Muscle layer of duodenum (tissue), 2 donors: ENCODE data around the gene SPNS2.

Source experiments
- H3K27ac ChIP-seq: one replicate; pipeline ENCODE4 v1.7.0; 2013; ENCODE audit warnings: mild to moderate bottlenecking, low read length
- H3K27me3 ChIP-seq: one replicate; pipeline ENCODE4 v1.7.0; 2013; ENCODE audit warnings: low read depth, mild to moderate bottlenecking, control low read depth, low read length
- H3K36me3 ChIP-seq, 2 donors: one replicate each; pipeline ENCODE4 v1.7.0; 2013; ENCODE audit warnings: low read length in 2 of 2, control low read depth in 1 of 2, mild to moderate bottlenecking in 1 of 2; ENCODE audit not compliant: insufficient read depth in 2 of 2, control insufficient read depth in 1 of 2
- H3K4me1 ChIP-seq, 2 donors: one replicate each; pipeline ENCODE4 v1.7.0; 2013; ENCODE audit warnings: low read length in 2 of 2, mild to moderate bottlenecking in 2 of 2, control low read depth in 1 of 2, moderate library complexity in 1 of 2; ENCODE audit not compliant: insufficient read depth in 2 of 2, control insufficient read depth in 1 of 2
- H3K4me3 ChIP-seq, 2 donors: one replicate each; pipeline ENCODE4 v1.7.0; 2013; ENCODE audit warnings: low read length in 2 of 2, low read depth in 1 of 2, mild to moderate bottlenecking in 1 of 2
- H3K9me3 ChIP-seq, 2 donors: one replicate each; pipeline ENCODE4 v1.7.0; 2013; ENCODE audit warnings: low read length in 2 of 2, control low read depth in 1 of 2, mild to moderate bottlenecking in 1 of 2; ENCODE audit not compliant: control insufficient read depth in 1 of 2
- donor health status: healthy.

SPNS2 gene

GRCh38 chr17:4498461-4499397 lies at the start of gene SPNS2:
Gene SPNS2, plus strand, starts transcription at chr17:4498881. Its CDS starts 167 bp downstream, at chr17:4499048.
- H3K4me1 ChIP-seq, result peaks cover 0 to 25% of the 10 kb centered on the region in 2 donors
- H3K27me3 ChIP-seq, result peaks cover 10% of the 10 kb centered on the region
- H3K9me3 ChIP-seq, result no peaks in the 10 kb centered on the region
- H3K36me3 ChIP-seq, result no peaks in the 10 kb centered on the region
- peak within 1 kb of the TSS; percentile 41 to 73 for H3K4me3 ChIP-seq
- no peak within 1 kb of the TSS for H3K27ac ChIP-seq

- no peaks in the 10 kb centered on the region for H3K9me3 ChIP-seq
- no peaks in the 10 kb centered on the region for H3K27me3 ChIP-seq
- H3K27ac ChIP-seq, result no peak overlapping the region
- no peak overlapping the region for H3K4me3 ChIP-seq
- peaks cover 0 to 3% of the 10 kb centered on the region in 2 donors for H3K4me1 ChIP-seq
- no peaks in the 10 kb centered on the region for H3K36me3 ChIP-seq
These were observed 48.9 kb upstream of the SPNS2 start for GRCh38 chr17:4449736-4450135.

GRCh38 chr17:4450710-4451316 lies 47.9 kb upstream of the SPNS2 start:
- Histone ChIP-seq H3K36me3 (no peaks in the 10 kb centered on the region), H3K4me3 (no peak overlapping the region), H3K9me3 (no peaks in the 10 kb centered on the region), H3K27me3 (no peaks in the 10 kb centered on the region), H3K27ac (no peak overlapping the region), H3K4me1 (no peaks in the 10 kb centered on the region)

- H3K27ac ChIP-seq, result no peak overlapping the region
These were observed 44.7 kb upstream of the SPNS2 start for GRCh38 chr17:4453812-4454591.

GRCh38 chr17:4460661-4461060 lies 38.0 kb upstream of the SPNS2 start:
- Histone ChIP-seq H3K27ac (no peak overlapping the region), H3K36me3 (no peaks in the 10 kb centered on the region), H3K4me1 (no peaks in the 10 kb centered on the region), H3K4me3 (no peak overlapping the region), H3K27me3 (no peaks in the 10 kb centered on the region), H3K9me3 (peaks cover 4 to 7% of the 10 kb centered on the region in 2 donors)

More at GRCh38 chr17:4453812-4454591, 44.7 kb upstream of the SPNS2 start:
- Histone ChIP-seq H3K4me3 (no peak overlapping the region), H3K4me1 (no peaks in the 10 kb centered on the region), H3K36me3 (no peaks in the 10 kb centered on the region), H3K27me3 (no peaks in the 10 kb centered on the region), H3K9me3 (no peaks in the 10 kb centered on the region)

- no peaks in the 10 kb centered on the region for H3K27me3 ChIP-seq
- H3K36me3 ChIP-seq, result no peaks in the 10 kb centered on the region
- peaks cover 4 to 7% of the 10 kb centered on the region in 2 donors for H3K9me3 ChIP-seq
- no peak overlapping the region for H3K4me3 ChIP-seq
- H3K4me1 ChIP-seq, result no peaks in the 10 kb centered on the region
- H3K27ac ChIP-seq, result no peak overlapping the region
These were observed 34.7 kb upstream of the SPNS2 start for GRCh38 chr17:4463818-4464476.

- Histone ChIP-seq H3K27ac (no peak overlapping the region), H3K4me1 (no peaks in the 10 kb centered on the region), H3K4me3 (no peak overlapping the region), H3K9me3 (no peaks in the 10 kb centered on the region), H3K27me3 (no peaks in the 10 kb centered on the region), H3K36me3 (no peaks in the 10 kb centered on the region)
These were observed 32.9 kb upstream of the SPNS2 start for GRCh38 chr17:4465786-4466185.

- Histone ChIP-seq H3K4me1 (no peaks in the 10 kb centered on the region), H3K27me3 (no peaks in the 10 kb centered on the region), H3K4me3 (no peak overlapping the region)
These were observed 31.4 kb upstream of the SPNS2 start for GRCh38 chr17:4467287-4467686.

GRCh38 chr17:4469552-4469951 lies 29.1 kb upstream of the SPNS2 start:
- H3K9me3 ChIP-seq, result no peaks in the 10 kb centered on the region
- H3K36me3 ChIP-seq, result no peaks in the 10 kb centered on the region
- H3K27me3 ChIP-seq, result no peaks in the 10 kb centered on the region
- H3K4me3 ChIP-seq, result no peak overlapping the region
- no peaks in the 10 kb centered on the region for H3K4me1 ChIP-seq
- no peak overlapping the region for H3K27ac ChIP-seq

More at GRCh38 chr17:4467287-4467686, 31.4 kb upstream of the SPNS2 start:
- no peaks in the 10 kb centered on the region for H3K9me3 ChIP-seq
- H3K36me3 ChIP-seq, result no peaks in the 10 kb centered on the region
- H3K27ac ChIP-seq, result no peak overlapping the region

GRCh38 chr17:4472286-4472685 lies 26.4 kb upstream of the SPNS2 start:
- no peaks in the 10 kb centered on the region for H3K27me3 ChIP-seq
- no peaks in the 10 kb centered on the region for H3K4me1 ChIP-seq
- no peak overlapping the region for H3K4me3 ChIP-seq
- no peak overlapping the region for H3K27ac ChIP-seq
- H3K9me3 ChIP-seq, result no peaks in the 10 kb centered on the region
- no peaks in the 10 kb centered on the region for H3K36me3 ChIP-seq
